IMR-90 (cell line): Measurements from ENCODE around the gene PRKCB. TPM values are rescaled to one million over a fixed set of nuclear protein-coding genes. Genes with fewer than 3 reads are reported as not detected.

Experiments
- ATAC-seq: fragments of 200-7000 bp; cut with Tn5 transposase; 2 replicates; pipeline ENCODE4 v1.9.1; 2020; ENCODE audit warnings: low read depth, mild to moderate bottlenecking, moderate library complexity
- BruUV-seq: library from RNA; stranded (reverse); fragments of 400-500 nt; replicated peaks from 2 replicates; lab custom pipeline; 2021; lab: Mats Ljungman, UMichigan
- CTCF ChIA-PET: fragments of 300-600 bp; formaldehyde crosslinking; extraction: SDS; loops from one replicate; lab custom pipeline; 2021; ENCODE audit warnings: antibody characterized with exemption; lab: Yijun Ruan, JAX
- POLR2A ChIA-PET: fragments of 300-600 bp; sonication (Branson Sonifier 250); formaldehyde crosslinking; loops from one replicate; lab custom pipeline; 2022; ENCODE audit warnings: antibody characterized with exemption; ENCODE audit not compliant: unreplicated experiment; lab: Charles Lee
- DNase-seq: peaks from one replicate; pipeline ENCODE4 v3.0.0; 2013
- H2AFZ ChIP-seq: replicated peaks from 2 replicates; pipeline ENCODE3; 2013; ENCODE audit warnings: low read length, mild to moderate bottlenecking; ENCODE audit not compliant: poor library complexity
- H2AK5ac ChIP-seq: 2 replicates; pipeline ENCODE4 v1.6.1; 2013; ENCODE audit warnings: low read depth, low read length, inconsistent platforms
- H2AK9ac ChIP-seq: replicated peaks from 2 replicates; pipeline ENCODE3; 2013; ENCODE audit warnings: mild to moderate bottlenecking, low read depth, low read length, moderate library complexity; ENCODE audit not compliant: poor library complexity
- H2BK120ac ChIP-seq: 2 replicates; pipeline ENCODE4 v1.6.1; 2013; ENCODE audit warnings: low read depth, low read length, inconsistent platforms
- H2BK15ac ChIP-seq: 3 replicates; pipeline ENCODE4 v1.6.1; 2013; ENCODE audit warnings: low read depth, low read length, inconsistent platforms
- H2BK20ac ChIP-seq: 2 replicates; pipeline ENCODE4 v1.6.1; 2013; ENCODE audit warnings: low read depth, mild to moderate bottlenecking, inconsistent platforms, low read length, moderate library complexity
- H2BK5ac ChIP-seq: 2 replicates; pipeline ENCODE4 v1.6.1; 2013; ENCODE audit warnings: mild to moderate bottlenecking, low read depth, low read length, inconsistent platforms; ENCODE audit not compliant: poor library complexity, severe bottlenecking
- H3K14ac ChIP-seq: replicated peaks from 2 replicates; pipeline ENCODE4 v1.6.1; 2013; ENCODE audit warnings: low read depth, low read length, inconsistent platforms
- H3K18ac ChIP-seq: 2 replicates; pipeline ENCODE4 v1.6.1; 2013; ENCODE audit warnings: low read depth, low read length, control low read depth
- H3K23ac ChIP-seq: 2 replicates; pipeline ENCODE4 v1.6.1; 2013; ENCODE audit warnings: low read depth, low read length, inconsistent platforms
- H3K27ac ChIP-seq: 2 replicates; pipeline ENCODE4 v1.5.1; 2013; ENCODE audit warnings: mild to moderate bottlenecking, control low read depth, low read length; ENCODE audit not compliant: insufficient read depth
- H3K27me3 ChIP-seq: 2 replicates; pipeline ENCODE4 v1.6.1; 2013; ENCODE audit warnings: low read length; ENCODE audit not compliant: control insufficient read depth, insufficient read depth
- H3K36me3 ChIP-seq: 2 replicates; pipeline ENCODE4 v1.6.1; 2013; ENCODE audit warnings: low read length, mixed read lengths; ENCODE audit not compliant: control insufficient read depth, insufficient read depth
- H3K4ac ChIP-seq: 2 replicates; pipeline ENCODE4 v1.6.1; 2013; ENCODE audit warnings: low read depth, low read length, inconsistent platforms
- H3K4me1 ChIP-seq: 2 replicates; pipeline ENCODE4 v1.6.1; 2013; ENCODE audit warnings: low read length, mixed read lengths; ENCODE audit not compliant: control insufficient read depth, insufficient read depth
- H3K4me2 ChIP-seq: 2 replicates; pipeline ENCODE4 v1.6.1; 2013; ENCODE audit warnings: low read depth, mild to moderate bottlenecking, control low read depth, low read length, moderate library complexity
- H3K4me3 ChIP-seq: 2 replicates; pipeline ENCODE4 v1.5.1; 2013; ENCODE audit warnings: low read depth, mild to moderate bottlenecking, control low read depth, low read length, moderate library complexity; ENCODE audit not compliant: insufficient read depth
- H3K56ac ChIP-seq: 2 replicates; pipeline ENCODE4 v1.6.1; 2013; ENCODE audit warnings: low read length, inconsistent platforms; ENCODE audit not compliant: insufficient read depth; ENCODE audit errors: extremely low read depth
- H3K79me1 ChIP-seq, 2 experiments: 2 replicates each; pipeline ENCODE4 v1.6.1; 2013; ENCODE audit warnings: low read length in 2 of 2, inconsistent platforms in 1 of 2, low read depth in 1 of 2
- H3K9ac ChIP-seq: 2 replicates; pipeline ENCODE4 v1.6.1; 2013; ENCODE audit warnings: low read depth, low read length, control low read depth
- H3K9me1 ChIP-seq: 2 replicates; pipeline ENCODE4 v1.6.1; 2013; ENCODE audit warnings: low read length, inconsistent platforms; ENCODE audit not compliant: insufficient read depth
- H3K9me3 ChIP-seq: 2 replicates; pipeline ENCODE4 v1.6.1; 2013; ENCODE audit warnings: low read length; ENCODE audit not compliant: control insufficient read depth, insufficient read depth
- H4K20me1 ChIP-seq: 2 replicates; pipeline ENCODE4 v1.6.1; 2013; ENCODE audit warnings: low read length, inconsistent platforms; ENCODE audit not compliant: insufficient read depth
- H4K5ac ChIP-seq: 2 replicates; pipeline ENCODE4 v1.6.1; 2013; ENCODE audit warnings: mild to moderate bottlenecking, low read depth, low read length, control low read depth
- H4K8ac ChIP-seq, 2 experiments: 2 replicates each; pipeline ENCODE4 v1.6.1; 2013; ENCODE audit warnings: low read depth in 2 of 2, low read length in 2 of 2, control low read depth in 1 of 2, inconsistent platforms in 1 of 2
- H4K91ac ChIP-seq: 2 replicates; pipeline ENCODE4 v1.6.1; 2013; ENCODE audit warnings: low read depth, low read length, inconsistent platforms; ENCODE audit not compliant: insufficient read depth
- BHLHE40 ChIP-seq: fragments of 150-350 bp; IDR thresholded peaks from 2 replicates; pipeline ENCODE4 v1.6.1; 2016; ENCODE audit warnings: mild to moderate bottlenecking, low read depth, low read length
- ELK1 ChIP-seq: fragments of 150-350 bp; IDR thresholded peaks from 2 replicates; pipeline ENCODE4 v1.6.1; 2016; ENCODE audit warnings: low read depth, mild to moderate bottlenecking, low read length, moderate library complexity, borderline replicate concordance
- MAFK ChIP-seq: IDR thresholded peaks from 2 replicates; pipeline ENCODE4 v1.6.1; 2012; ENCODE audit warnings: low read depth, low read length, improper control_type of control experiment
- MXI1 ChIP-seq: IDR thresholded peaks from 2 replicates; pipeline ENCODE4 v1.6.1; 2012; ENCODE audit warnings: low read depth, mild to moderate bottlenecking, low read length, moderate library complexity, borderline replicate concordance
- NFE2L2 ChIP-seq: fragments of 150-350 bp; IDR thresholded peaks from 2 replicates; pipeline ENCODE4 v1.6.1; 2016; ENCODE audit warnings: low read depth, mild to moderate bottlenecking, low read length
- POLR2A ChIP-seq: IDR thresholded peaks from 2 replicates; pipeline ENCODE4 v1.6.1; 2012; ENCODE audit warnings: mild to moderate bottlenecking, low read depth, low read length
- RAD21 ChIP-seq: IDR thresholded peaks from 2 replicates; pipeline ENCODE4 v1.6.1; 2012; ENCODE audit warnings: low read length, improper control_type of control experiment
- RCOR1 ChIP-seq: IDR thresholded peaks from 2 replicates; pipeline ENCODE4 v1.6.1; 2012; ENCODE audit warnings: mild to moderate bottlenecking, low read length, improper control_type of control experiment; ENCODE audit not compliant: insufficient replicate concordance
- SMC3 ChIP-seq: fragments of 150-350 bp; IDR thresholded peaks from 2 replicates; pipeline ENCODE4 v1.6.1; 2016; ENCODE audit warnings: low read depth, mild to moderate bottlenecking, antibody characterized with exemption, low read length, moderate library complexity
- USF2 ChIP-seq: fragments of 150-350 bp; IDR thresholded peaks from 2 replicates; pipeline ENCODE4 v1.6.1; 2017; ENCODE audit warnings: mild to moderate bottlenecking, antibody characterized with exemption, low read length, low read depth
- WGBS, 2 experiments: methylation state at CpG; one replicate each; pipeline versions ENCODE4 v1.1.5 to v1.1.7; 2013; ENCODE audit warnings: missing lambda C conversion rate in 2 of 2; ENCODE audit not compliant: insufficient read length in 1 of 2; ENCODE audit errors: extremely low coverage in 2 of 2; 5-methylcytosine and 5-hydroxymethylcytosine counted together
- dilution Hi-C: fragments of 300-500 bp; cut with HindIII; formaldehyde crosslinking; loops from one replicate; pipeline ENCODE4 v1.14.3; 2018; ENCODE audit warnings: low sequenced_read_pairs; ENCODE audit not compliant: unreplicated experiment
- in situ Hi-C: fragments of 300-500 bp; cut with MboI; formaldehyde crosslinking; loops from 3 replicates; pipeline ENCODE4 v1.14.3; 2019; ENCODE audit warnings: low sequenced_read_pairs, inconsistent platforms, mixed read lengths
- intact Hi-C: fragments of 100-400 bp; cut with micrococcal nuclease; formaldehyde crosslinking; loops from 2 replicates; pipeline ENCODE4 v1.10.0; 2022
- polyA plus RNA-seq, 3 experiments: library from polyadenylated mRNA; depleted of rRNA; stranded (reverse); fragments of >200 nt; gene quantifications; 2 replicates each; pipeline ENCODE4 v1.2.3, GENCODE V29; 2012; ENCODE audit warnings: low replicate concordance in 1 of 3
- total RNA-seq: library from RNA; depleted of rRNA; stranded (reverse); fragments of >200 nt; gene quantifications from 2 replicates; pipeline ENCODE4 v1.2.3, GENCODE V29; 2012

The PRKCB gene
- total and polyA plus RNA-seq, 2 of the 4 experiments (the other 2 are of a cell fraction): under 0.01 TPM; not detected in 1

- ChIA-PET POLR2A (no interaction called here), CTCF (no interaction called here)
- Histone ChIP-seq H3K9ac (no peak overlapping the region), H2BK15ac (no peak overlapping the region), H3K4me2 (no peak overlapping the region), H3K23ac (no peak overlapping the region), H2BK120ac (no peak overlapping the region), H2BK5ac (no peak overlapping the region), H2BK20ac (no peak overlapping the region), H4K8ac (no peak overlapping the region), H3K9me1 (no peaks in the 10 kb centered on the region), H3K27ac (no peak overlapping the region), H3K14ac (no peak overlapping the region), H3K79me1 (no peaks in the 10 kb centered on the region), H3K27me3 (no peaks in the 10 kb centered on the region), H4K5ac (no peak overlapping the region), H3K4me3 (no peak overlapping the region), H2AFZ (no peak overlapping the region), H2AK9ac (no peak overlapping the region), H3K18ac (no peak overlapping the region), H3K4ac (no peak overlapping the region), H4K91ac (no peak overlapping the region), H3K36me3 (no peaks in the 10 kb centered on the region), H2AK5ac (no peak overlapping the region), H4K20me1 (no peaks in the 10 kb centered on the region), H3K4me1 (no peaks in the 10 kb centered on the region), H3K56ac (no peak overlapping the region), H3K9me3 (0 out of 2 replicates have a peak, but pooled peaks cover 2% of the 10 kb centered on the region)
- no peak for ATAC-seq
- intact Hi-C loops (no loop called here), in situ Hi-C loops (no loop called here), dilution Hi-C loops (no loop called here)
- WGBS, 2 experiments: 17% methylated on average over 2 of the region's 10 CpGs; no CpG with 5 or more reads in 1 of the 2 experiments
- DNase-seq: no peak
- TF ChIP-seq NFE2L2 (no peak), POLR2A (no peak), SMC3 (no peak), RAD21 (no peak), USF2 (no peak), BHLHE40 (no peak), MXI1 (no peak), ELK1 (no peak), MAFK (no peak), RCOR1 (no peak)
- no TSS peak for BruUV-seq
These were observed 252.2 kb downstream of the PRKCB start for GRCh38 chr16:24087891-24088410.
